ENCODE data around the gene B4GALT6.

Gene B4GALT6

DNA sequence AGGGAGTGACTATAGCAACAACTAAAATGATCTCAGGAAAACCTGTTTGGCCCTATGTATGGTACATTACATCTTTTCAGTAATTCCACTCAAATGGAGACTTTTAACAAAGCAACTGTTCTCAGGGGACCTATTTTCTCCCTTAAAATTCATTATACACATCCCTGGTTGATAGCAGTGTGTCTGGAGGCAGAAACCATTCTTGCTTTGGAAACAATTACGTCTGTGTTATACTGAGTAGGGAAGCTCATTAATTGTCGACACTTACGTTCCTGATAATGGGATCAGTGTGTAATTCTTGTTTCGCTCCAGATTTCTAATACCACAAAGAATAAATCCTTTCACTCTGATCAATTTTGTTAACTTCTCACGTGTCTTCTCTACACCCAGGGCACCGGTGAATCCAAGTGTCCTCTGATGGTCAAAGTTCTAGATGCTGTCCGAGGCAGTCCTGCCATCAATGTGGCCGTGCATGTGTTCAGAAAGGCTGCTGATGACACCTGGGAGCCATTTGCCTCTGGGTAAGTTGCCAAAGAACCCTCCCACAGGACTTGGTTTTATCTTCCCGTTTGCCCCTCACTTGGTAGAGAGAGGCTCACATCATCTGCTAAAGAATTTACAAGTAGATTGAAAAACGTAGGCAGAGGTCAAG, 91.7 kb downstream of the B4GALT6 start:
- Mint-ChIP-seq H3K27ac (no peak overlapping the region), H3K4me1 (ENCODE audit: low read depth) (no peaks in the 10 kb centered on the region), H3K36me3 (ENCODE audit: low read depth) (no peaks in the 10 kb centered on the region), H3K9me3 (no peaks in the 10 kb centered on the region), H3K4me3 (no peak overlapping the region), H3K27me3 (ENCODE audit: low read depth) (peaks cover 7% of the 10 kb centered on the region)

DNA sequence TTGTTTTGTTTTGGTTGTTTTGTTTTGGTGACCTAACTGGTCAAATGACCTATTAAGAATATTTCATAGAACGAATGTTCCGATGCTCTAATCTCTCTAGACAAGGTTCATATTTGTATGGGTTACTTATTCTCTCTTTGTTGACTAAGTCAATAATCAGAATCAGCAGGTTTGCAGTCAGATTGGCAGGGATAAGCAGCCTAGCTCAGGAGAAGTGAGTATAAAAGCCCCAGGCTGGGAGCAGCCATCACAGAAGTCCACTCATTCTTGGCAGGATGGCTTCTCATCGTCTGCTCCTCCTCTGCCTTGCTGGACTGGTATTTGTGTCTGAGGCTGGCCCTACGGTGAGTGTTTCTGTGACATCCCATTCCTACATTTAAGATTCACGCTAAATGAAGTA, 92.8 kb downstream of the B4GALT6 start, which contains the start of gene TTR:
Gene TTR (plus strand): TSS at position 250 of the 400 bp plus-strand sequence. CDS start 26 bp downstream, at position 276.
- no peaks in the 10 kb centered on the region for H3K4me1 Mint-ChIP-seq (ENCODE audit: low read depth)
- H3K27ac Mint-ChIP-seq: no peak within 1 kb of the TSS
- no peak within 1 kb of the TSS for H3K4me3 Mint-ChIP-seq
- no peaks in the 10 kb centered on the region for H3K9me3 Mint-ChIP-seq
- no peaks in the 10 kb centered on the region for H3K36me3 Mint-ChIP-seq (ENCODE audit: low read depth)
- H3K27me3 Mint-ChIP-seq (ENCODE audit: low read depth): peaks cover 7% of the 10 kb centered on the region

DNA sequence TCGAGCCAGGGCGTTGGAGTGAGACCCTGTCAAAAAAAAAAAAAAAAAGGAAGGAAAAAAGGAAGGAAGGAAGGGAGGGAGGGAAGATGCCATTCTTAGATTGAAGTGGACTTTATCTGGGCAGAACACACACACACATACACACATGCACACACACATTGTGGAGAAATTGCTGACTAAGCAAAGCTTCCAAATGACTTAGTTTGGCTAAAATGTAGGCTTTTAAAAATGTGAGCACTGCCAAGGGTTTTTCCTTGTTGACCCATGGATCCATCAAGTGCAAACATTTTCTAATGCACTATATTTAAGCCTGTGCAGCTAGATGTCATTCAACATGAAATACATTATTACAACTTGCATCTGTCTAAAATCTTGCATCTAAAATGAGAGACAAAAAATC, 93.3 kb downstream of the B4GALT6 start:
- Mint-ChIP-seq H3K27me3 (ENCODE audit: low read depth) (peaks cover 7% of the 10 kb centered on the region), H3K27ac (no peak overlapping the region), H3K36me3 (ENCODE audit: low read depth) (no peaks in the 10 kb centered on the region), H3K4me3 (no peak overlapping the region), H3K9me3 (no peaks in the 10 kb centered on the region), H3K4me1 (ENCODE audit: low read depth) (no peaks in the 10 kb centered on the region)

DNA sequence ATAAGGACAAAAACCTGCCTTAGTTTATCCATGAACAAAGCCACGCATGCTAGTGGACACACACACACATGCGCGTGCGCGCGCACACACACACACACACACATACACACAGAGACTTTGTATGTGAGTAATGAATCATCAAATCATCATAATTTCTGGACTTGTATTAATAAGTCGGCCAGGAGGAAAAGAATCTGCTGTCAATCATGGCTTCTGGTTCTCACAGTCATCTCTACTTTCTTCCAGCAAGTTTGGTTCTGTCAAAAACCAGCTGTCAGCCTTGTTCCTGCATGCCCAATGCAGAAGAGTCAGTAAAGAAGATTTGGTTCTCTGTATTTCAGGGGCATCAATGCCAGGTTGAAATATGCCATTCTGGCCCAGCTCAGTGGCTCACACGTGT, 93.8 kb downstream of the B4GALT6 start:
- Mint-ChIP-seq H3K36me3 (ENCODE audit: low read depth) (no peaks in the 10 kb centered on the region), H3K27ac (no peak overlapping the region), H3K4me3 (no peak overlapping the region), H3K9me3 (no peaks in the 10 kb centered on the region), H3K27me3 (ENCODE audit: low read depth) (peaks cover 7% of the 10 kb centered on the region), H3K4me1 (ENCODE audit: low read depth) (no peaks in the 10 kb centered on the region)

DNA sequence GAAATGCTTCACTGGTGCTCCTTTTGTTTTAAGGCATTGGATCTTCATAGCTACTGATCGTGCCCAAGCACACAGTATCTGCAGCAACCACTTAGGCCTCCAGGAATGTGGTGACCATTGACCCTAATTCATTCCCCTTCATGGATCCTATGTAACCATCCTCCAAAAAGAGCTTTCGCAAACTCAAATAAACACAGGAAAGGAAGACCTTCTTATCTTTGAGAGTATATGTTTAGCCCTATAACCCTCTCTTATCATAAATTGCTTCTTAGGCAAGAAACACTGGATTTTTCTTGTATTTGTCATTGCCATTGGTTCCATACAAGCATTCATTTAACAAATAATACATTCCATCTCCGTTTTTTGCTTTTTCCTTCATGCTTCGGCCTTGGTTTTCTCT, 96.9 kb downstream of the B4GALT6 start:
- no peak overlapping the region for H3K4me3 Mint-ChIP-seq
- H3K4me1 Mint-ChIP-seq (ENCODE audit: low read depth): no peaks in the 10 kb centered on the region
- H3K27ac Mint-ChIP-seq: no peak overlapping the region
- H3K27me3 Mint-ChIP-seq (ENCODE audit: low read depth): peaks cover 7% of the 10 kb centered on the region
- no peaks in the 10 kb centered on the region for H3K9me3 Mint-ChIP-seq
- no peaks in the 10 kb centered on the region for H3K36me3 Mint-ChIP-seq (ENCODE audit: low read depth)

DNA sequence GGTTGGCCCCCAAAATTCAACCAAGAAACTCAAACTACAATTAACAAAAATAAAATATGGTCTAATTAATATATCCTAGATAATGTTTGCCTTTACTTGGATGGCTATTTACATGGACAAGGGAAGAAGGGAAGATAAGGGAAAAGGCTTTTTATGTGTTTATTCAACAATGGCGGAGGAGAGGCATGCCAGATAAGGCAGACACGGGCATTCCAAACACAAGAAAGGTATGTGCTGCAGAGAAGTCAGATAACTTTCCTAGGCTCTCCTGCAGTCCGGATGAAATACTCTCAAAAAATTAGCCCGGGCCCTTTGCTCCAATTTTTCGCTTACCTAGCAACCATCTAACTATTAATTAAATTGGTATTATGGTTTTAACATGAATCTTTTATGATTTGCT, 97.8 kb downstream of the B4GALT6 start:
- Mint-ChIP-seq H3K27ac (no peak overlapping the region), H3K27me3 (ENCODE audit: low read depth) (peaks cover 5% of the 10 kb centered on the region), H3K4me1 (ENCODE audit: low read depth) (no peaks in the 10 kb centered on the region), H3K36me3 (ENCODE audit: low read depth) (no peaks in the 10 kb centered on the region), H3K4me3 (no peak overlapping the region), H3K9me3 (no peaks in the 10 kb centered on the region)

DNA sequence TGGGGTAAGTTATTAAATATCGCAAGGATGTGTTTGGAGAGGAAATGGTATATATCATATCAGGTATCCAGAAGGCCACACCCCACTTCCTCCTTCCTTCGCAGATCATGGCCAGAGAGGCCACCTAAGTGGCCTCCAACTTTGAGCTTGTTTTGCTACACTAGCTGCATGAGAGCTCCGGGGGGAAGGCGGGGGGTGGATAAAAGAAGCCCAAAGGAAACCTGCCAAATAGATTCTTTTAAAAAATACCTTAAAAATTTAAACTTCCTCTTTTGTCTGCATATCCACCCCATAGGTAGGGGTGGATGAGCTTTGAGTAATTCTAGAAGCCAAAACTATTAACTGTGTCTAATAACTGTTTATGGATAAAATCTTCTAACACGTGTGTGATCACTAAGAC, 98.4 kb downstream of the B4GALT6 start:
- Mint-ChIP-seq H3K36me3 (ENCODE audit: low read depth) (no peaks in the 10 kb centered on the region), H3K4me1 (ENCODE audit: low read depth) (no peaks in the 10 kb centered on the region), H3K9me3 (no peaks in the 10 kb centered on the region), H3K27ac (no peak overlapping the region), H3K27me3 (ENCODE audit: low read depth) (no peaks in the 10 kb centered on the region), H3K4me3 (no peak overlapping the region)

DNA sequence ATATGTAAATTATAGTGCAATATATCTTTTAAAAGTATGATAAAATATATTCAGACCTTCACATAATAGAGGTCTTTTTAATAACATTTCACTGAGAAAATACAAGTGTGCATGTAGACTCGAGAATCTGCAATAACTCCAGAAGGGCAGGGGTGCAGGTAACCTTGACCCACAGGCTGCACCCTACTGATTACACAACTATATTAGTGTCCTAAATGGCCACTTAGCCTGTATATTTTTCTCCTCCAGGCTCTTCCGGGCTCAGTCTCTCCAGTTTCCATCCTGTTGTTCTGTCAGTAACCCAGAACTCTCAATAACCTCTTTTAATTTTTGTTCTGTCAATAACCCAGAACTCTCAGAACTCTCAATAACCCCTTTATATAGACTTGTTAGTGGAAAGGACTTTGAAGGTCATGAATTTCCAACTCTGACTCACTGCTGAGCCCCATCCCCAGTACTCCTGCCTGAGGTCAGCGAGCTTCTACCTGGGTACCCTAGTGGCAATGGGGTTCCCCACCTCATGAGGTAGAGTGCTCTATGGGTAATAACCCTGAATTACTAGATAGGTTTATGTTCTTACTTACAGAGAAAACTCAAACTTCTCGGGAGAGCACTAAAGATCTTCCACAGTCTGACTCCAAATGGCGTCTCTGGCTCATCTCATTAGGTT, 101.1 kb downstream of the B4GALT6 start:
- Mint-ChIP-seq H3K9me3 (no peaks in the 10 kb centered on the region), H3K36me3 (ENCODE audit: low read depth) (no peaks in the 10 kb centered on the region), H3K27me3 (ENCODE audit: low read depth) (no peaks in the 10 kb centered on the region), H3K4me1 (ENCODE audit: low read depth) (no peaks in the 10 kb centered on the region), H3K4me3 (no peak overlapping the region), H3K27ac (no peak overlapping the region)

DNA sequence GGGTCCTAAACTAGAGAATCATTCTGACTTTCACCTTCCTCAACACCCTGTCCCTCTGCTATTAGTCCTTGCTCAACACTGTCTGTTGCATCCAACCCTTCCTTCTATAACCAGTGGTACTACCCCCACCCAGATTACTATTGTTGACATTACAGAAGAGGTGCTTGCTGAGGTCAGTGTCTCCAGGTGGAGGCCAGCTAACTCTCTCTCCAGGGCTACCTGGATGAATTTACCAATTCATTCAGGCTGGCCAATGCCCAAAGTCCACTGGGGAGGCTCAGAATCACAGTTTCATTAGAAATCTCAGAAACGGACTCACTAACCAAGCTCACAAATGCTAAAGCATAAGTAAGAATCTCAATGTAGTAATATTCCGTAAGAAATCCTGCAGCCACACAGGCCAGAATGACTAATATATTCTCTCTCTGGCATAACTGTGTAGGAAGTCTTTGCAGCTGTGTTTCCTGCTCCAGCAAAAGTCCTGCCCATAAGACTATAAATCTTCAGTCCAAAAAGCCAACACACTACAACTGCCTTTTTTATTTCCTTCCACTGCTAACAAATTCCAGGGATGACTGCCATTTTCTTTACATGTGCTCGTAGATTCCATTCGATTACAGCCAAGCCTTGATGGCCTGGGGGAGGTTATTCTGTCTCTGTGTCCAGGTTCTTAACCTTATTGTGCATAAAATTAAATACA, 102.7 kb downstream of the B4GALT6 start:
- H3K4me1 Mint-ChIP-seq (ENCODE audit: low read depth): no peaks in the 10 kb centered on the region
- no peaks in the 10 kb centered on the region for H3K36me3 Mint-ChIP-seq (ENCODE audit: low read depth)
- no peaks in the 10 kb centered on the region for H3K27me3 Mint-ChIP-seq (ENCODE audit: low read depth)
- H3K9me3 Mint-ChIP-seq: no peaks in the 10 kb centered on the region
- no peak overlapping the region for H3K4me3 Mint-ChIP-seq
- H3K27ac Mint-ChIP-seq: no peak overlapping the region

DNA sequence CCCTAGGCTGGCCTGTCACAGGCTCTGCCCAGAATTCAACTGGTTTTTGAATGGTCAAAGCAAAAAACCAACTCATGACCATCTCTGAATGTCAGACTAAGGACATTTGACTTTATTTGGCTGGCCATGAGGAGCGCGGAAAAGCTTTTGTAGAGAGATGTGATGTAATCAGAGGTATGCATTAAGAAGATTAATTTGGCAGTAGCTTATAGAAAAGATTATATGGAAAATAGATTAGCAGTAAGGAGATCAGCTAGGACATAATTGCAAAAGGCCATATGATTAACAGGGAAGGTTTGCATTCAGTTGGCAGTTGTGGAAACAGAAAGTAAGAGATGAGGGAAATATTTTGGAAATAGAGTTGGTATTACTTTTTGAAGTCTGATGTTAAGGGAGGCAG, 105.0 kb downstream of the B4GALT6 start:
- Mint-ChIP-seq H3K36me3 (ENCODE audit: low read depth) (no peaks in the 10 kb centered on the region), H3K27ac (no peak overlapping the region), H3K27me3 (ENCODE audit: low read depth) (no peaks in the 10 kb centered on the region), H3K9me3 (no peaks in the 10 kb centered on the region), H3K4me3 (no peak overlapping the region), H3K4me1 (ENCODE audit: low read depth) (no peaks in the 10 kb centered on the region)

DNA sequence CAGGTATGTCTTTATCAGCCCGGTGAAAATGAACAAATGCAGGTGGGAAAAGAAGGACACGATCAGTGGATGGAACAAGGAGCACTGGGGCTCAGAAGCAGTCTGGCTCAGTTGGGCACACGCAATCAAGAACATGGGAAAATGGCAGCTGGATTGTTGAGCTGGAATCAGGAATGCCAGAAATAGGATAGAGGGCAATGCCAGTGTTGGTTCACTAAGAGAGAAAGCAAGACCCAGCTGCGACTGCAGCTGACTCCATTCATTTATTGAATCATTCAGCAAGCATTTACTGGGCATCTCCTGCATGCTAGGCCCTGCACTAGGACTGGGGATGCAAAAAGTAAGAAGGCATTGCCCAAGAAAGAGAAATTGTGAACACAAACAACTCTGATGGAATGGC, 106.3 kb downstream of the B4GALT6 start:
- Mint-ChIP-seq H3K9me3 (no peaks in the 10 kb centered on the region), H3K4me3 (no peak overlapping the region), H3K4me1 (ENCODE audit: low read depth) (no peaks in the 10 kb centered on the region), H3K27me3 (ENCODE audit: low read depth) (no peaks in the 10 kb centered on the region), H3K36me3 (ENCODE audit: low read depth) (no peaks in the 10 kb centered on the region), H3K27ac (no peak overlapping the region)

DNA sequence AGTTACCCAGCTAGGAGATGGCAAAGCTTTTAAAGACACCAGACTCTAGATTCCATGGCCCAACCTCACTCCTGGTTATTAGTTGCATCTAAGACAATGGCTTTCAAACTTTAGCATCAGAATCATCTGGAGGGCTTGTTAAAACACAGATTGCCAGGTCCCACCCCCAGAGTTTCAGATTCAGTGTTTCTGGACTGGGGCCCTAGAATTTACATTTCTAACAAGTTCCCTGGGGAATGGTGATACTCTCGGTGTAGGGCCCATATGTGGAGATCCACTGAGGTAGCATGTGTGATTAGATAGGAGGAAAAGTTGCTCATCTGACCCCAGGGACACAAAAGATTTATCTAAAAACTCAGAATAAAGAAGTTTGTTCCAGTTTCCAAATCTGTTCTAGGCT, 107.2 kb downstream of the B4GALT6 start:
- Mint-ChIP-seq H3K4me3 (no peak overlapping the region), H3K27me3 (ENCODE audit: low read depth) (no peaks in the 10 kb centered on the region), H3K36me3 (ENCODE audit: low read depth) (no peaks in the 10 kb centered on the region), H3K4me1 (ENCODE audit: low read depth) (no peaks in the 10 kb centered on the region), H3K27ac (no peak overlapping the region), H3K9me3 (no peaks in the 10 kb centered on the region)

DNA sequence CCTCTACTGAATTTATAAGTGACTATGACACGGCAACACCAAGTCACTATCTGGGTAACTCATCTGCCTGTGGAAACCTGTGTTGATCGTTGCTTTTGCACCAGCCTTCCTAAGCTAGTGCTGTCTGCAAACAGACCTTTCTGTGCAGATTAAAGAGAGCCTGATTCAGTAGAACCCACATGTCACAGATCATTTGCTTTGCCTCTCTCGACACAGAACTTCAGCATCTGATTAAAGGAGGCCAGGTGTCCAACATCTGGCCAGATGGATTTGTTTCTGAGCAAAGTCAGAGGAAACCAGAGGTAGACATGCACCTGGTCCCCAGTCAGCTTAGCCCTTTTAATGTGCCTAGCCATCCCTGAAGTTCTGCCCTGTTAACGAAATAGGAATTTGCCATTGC, 107.7 kb downstream of the B4GALT6 start:
- H3K9me3 Mint-ChIP-seq: no peaks in the 10 kb centered on the region

DNA sequence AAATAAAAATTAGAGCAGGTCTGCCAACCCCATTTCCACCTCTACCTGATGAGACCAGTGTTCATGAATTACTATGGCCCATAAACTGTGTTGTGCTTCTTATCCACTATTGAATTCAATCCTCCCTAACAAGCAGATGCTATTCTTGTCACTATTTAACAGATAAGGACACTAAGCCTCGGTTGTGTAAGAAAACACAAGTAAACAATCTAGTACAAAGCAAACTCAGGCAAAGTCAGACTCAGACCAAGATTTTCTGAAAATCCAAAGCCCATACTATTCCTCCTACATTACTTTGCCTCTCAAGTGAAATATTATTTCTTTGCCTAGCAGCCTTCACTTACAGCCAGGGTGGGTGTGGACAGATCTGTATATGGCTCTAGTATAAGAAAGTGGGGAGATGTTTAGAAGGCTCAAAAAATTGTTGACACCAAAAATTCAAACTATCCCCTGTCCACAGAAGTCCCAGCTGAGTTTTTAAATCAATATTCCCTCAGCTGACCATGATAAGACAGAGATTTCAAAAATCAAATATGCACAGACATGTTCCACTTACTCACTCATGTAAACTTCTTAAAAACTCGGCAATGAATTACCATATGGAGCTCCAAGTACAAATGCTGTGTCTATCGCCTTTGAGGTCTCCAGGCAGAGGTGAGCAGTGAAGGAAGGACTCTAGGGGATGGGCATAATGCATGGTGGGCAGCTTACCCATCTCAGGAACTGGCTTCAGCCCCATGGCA, 108.7 kb downstream of the B4GALT6 start:
- Mint-ChIP-seq H3K27me3 (ENCODE audit: low read depth) (no peaks in the 10 kb centered on the region), H3K27ac (no peak overlapping the region), H3K36me3 (ENCODE audit: low read depth) (no peaks in the 10 kb centered on the region), H3K4me3 (no peak overlapping the region), H3K9me3 (no peaks in the 10 kb centered on the region), H3K4me1 (ENCODE audit: low read depth) (no peaks in the 10 kb centered on the region)

More for the DNA sequence above, 107.7 kb downstream of the B4GALT6 start:
- H3K27me3 Mint-ChIP-seq (ENCODE audit: low read depth): no peaks in the 10 kb centered on the region
- no peak overlapping the region for H3K27ac Mint-ChIP-seq
- no peaks in the 10 kb centered on the region for H3K36me3 Mint-ChIP-seq (ENCODE audit: low read depth)
- no peak overlapping the region for H3K4me3 Mint-ChIP-seq
- no peaks in the 10 kb centered on the region for H3K4me1 Mint-ChIP-seq (ENCODE audit: low read depth)

Data from T-helper 1 cell treated with Interleukin-12 subunit alpha and Interleukin-12 subunit beta and Interleukin-4 antibody, amounts not matched to agents 30 μg/mL and 1 μg/mL, for 36 hours (primary cell).